GM18517 (cell line): ENCODE results near the gene NELL1.

ENCODE experiments used
- ATAC-seq: cut with Tn5 transposase; IDR thresholded peaks from one replicate; pipeline ENCODE4 v1.9.1; 2021; ENCODE audit warnings: mild to moderate bottlenecking, moderate library complexity; ENCODE audit not compliant: unreplicated experiment

NELL1 gene

DNA sequence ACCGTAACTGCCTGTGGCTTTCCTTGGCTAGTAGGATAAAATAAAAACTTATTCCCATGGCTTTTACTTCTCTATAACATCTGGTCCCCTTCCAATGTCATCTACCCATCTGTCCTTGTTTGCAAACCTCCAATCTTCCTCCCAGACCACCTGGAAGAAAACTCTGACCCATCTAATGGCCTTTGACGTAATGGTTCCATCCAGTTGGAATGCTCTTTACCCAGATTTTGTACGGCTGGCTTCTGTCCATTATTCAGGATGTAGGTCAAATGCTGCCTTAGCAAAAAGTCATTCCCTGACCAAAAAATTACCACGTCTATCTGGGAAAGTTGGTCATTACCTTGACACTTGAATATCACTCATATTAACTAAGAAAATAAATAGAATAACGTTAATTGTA, 945.6 kb downstream of the NELL1 start:
- no peak for ATAC-seq

DNA sequence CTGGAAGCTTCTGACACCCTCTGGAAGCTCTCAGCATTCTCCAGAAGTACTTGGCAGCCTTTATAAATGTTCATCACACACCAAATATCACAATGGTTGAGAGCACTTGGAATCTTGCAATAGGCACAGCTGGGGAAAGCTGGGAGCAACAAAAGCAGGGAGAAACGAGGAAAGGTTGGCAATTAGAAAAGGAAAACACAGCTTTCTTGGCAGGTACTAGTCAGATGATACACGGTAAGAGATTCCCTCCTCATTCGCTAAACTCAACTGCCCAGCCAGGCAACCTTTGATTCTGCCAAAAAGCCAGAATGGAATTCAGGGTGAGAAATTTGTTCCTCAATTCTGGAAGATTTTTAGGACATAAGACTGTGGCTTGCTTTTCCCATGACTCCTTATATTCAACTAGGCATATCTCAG, 946.6 kb downstream of the NELL1 start:
- ATAC-seq: no peak

DNA sequence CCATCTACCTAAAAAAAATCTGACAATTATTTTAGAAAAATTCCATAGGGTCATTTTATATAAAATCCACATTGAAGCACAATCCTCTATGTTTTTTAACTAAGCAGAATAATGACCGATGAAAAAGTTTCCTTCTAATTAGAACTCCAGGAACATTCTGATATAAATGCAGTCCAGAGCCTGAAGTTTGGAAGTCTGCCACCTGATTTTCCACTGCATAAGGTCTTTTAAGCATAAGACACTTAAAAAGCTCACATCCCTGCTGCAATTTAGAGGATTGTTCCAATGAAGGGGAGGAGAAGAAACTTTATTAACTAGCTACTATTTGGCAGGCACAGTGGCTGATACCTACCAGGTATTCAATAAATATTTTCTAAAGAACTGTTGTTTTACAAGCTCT, 953.2 kb downstream of the NELL1 start:
- ATAC-seq: no peak

DNA sequence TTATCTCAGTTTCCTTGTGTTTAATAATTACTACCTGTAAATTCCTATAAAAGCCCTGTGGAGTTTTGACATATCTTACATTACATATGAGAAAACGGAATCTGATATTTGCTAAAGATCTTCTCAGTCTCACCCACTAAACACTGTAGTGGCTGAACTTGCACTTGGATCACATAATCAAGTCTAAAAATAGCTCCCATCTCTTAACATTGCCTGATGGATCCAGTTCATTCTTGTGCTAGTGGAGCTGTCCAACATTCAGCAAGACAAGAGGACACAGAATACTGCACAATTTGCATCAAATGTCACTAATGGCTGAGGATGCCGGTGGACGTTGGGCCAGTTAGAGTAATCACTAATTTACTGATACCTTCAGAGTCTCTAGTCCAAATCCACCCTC, 953.6 kb downstream of the NELL1 start:
- ATAC-seq: no peak
